Neural crest cell (in vitro differentiated cells): ENCODE results near the gene IFT122. TPM values are rescaled to one million over a fixed set of nuclear protein-coding genes. Genes with fewer than 3 reads are reported as not detected.

Experiments
- DNase-seq: peaks from one replicate; pipeline ENCODE4 v3.0.0; 2021; ENCODE audit warnings: low read depth, mixed read lengths, low spot score
- H3K27ac Mint-ChIP-seq: one replicate; pipeline ENCODE4 v1.8.0; 2021; ENCODE audit warnings: mild to moderate bottlenecking, mixed read lengths; ENCODE audit not compliant: unreplicated experiment
- H3K27me3 Mint-ChIP-seq: 2 replicates; pipeline ENCODE4 v1.8.0; 2021; ENCODE audit warnings: low read depth, mild to moderate bottlenecking, mixed read lengths
- H3K36me3 Mint-ChIP-seq: 2 replicates; pipeline ENCODE4 v1.8.0; 2021; ENCODE audit warnings: low read depth, mild to moderate bottlenecking, mixed read lengths
- H3K4me1 Mint-ChIP-seq: 2 replicates; pipeline ENCODE4 v1.8.0; 2021; ENCODE audit warnings: mixed read lengths
- H3K4me3 Mint-ChIP-seq: one replicate; pipeline ENCODE4 v1.8.0; 2021; ENCODE audit warnings: mild to moderate bottlenecking, mixed read lengths
- H3K9me3 Mint-ChIP-seq: 2 replicates; pipeline ENCODE4 v1.8.0; 2021; ENCODE audit warnings: mixed read lengths
- CTCF ChIP-seq: fragments of 200-600 bp; sonication (generic); conservative IDR thresholded peaks from 2 replicates; pipeline ENCODE4 v1.5.0; 2021; ENCODE audit warnings: antibody characterized with exemption, mild to moderate bottlenecking
- total RNA-seq: library from RNA; stranded (reverse); gene quantifications from 2 replicates; pipeline ENCODE4 v1.2.1, GENCODE V29; 2021

The IFT122 gene
- total RNA-seq, 1 donor from 2014 or later, result 44.9 TPM

- no peak overlapping the region for H3K4me3 Mint-ChIP-seq
- TF ChIP-seq CTCF, result no peak
- DNase-seq, result no peak
- H3K36me3 Mint-ChIP-seq, result peaks cover 15% of the 10 kb centered on the region
- H3K9me3 Mint-ChIP-seq, result no peaks in the 10 kb centered on the region
- peaks cover 28% of the 10 kb centered on the region for H3K4me1 Mint-ChIP-seq
- no peaks in the 10 kb centered on the region for H3K27me3 Mint-ChIP-seq
- H3K27ac Mint-ChIP-seq, result peak overlapping the region; percentile 52
These were observed 9.5 kb downstream of the IFT122 start for GRCh38 chr3:129449279-129450115.

GRCh38 chr3:129453732-129454131, 13.7 kb downstream of the IFT122 start:
- no peak for TF ChIP-seq CTCF
- peaks cover 18% of the 10 kb centered on the region for H3K36me3 Mint-ChIP-seq
- no peaks in the 10 kb centered on the region for H3K9me3 Mint-ChIP-seq
- H3K4me3 Mint-ChIP-seq, result no peak overlapping the region
- H3K4me1 Mint-ChIP-seq, result peaks cover 23% of the 10 kb centered on the region
- no peak overlapping the region for H3K27ac Mint-ChIP-seq
- H3K27me3 Mint-ChIP-seq, result no peaks in the 10 kb centered on the region
- DNase-seq, result no peak

- Mint-ChIP-seq H3K27ac (no peak overlapping the region), H3K4me1 (peaks cover 15% of the 10 kb centered on the region), H3K4me3 (no peak overlapping the region), H3K27me3 (no peaks in the 10 kb centered on the region), H3K9me3 (no peaks in the 10 kb centered on the region), H3K36me3 (peaks cover 6% of the 10 kb centered on the region)
- no peak for TF ChIP-seq CTCF
- DNase-seq, result no peak
These were observed 20.1 kb downstream of the IFT122 start for GRCh38 chr3:129460155-129460554.

GRCh38 chr3:129460572-129460971, 20.5 kb downstream of the IFT122 start:
- no peak for DNase-seq
- Mint-ChIP-seq H3K4me1 (peaks cover 15% of the 10 kb centered on the region), H3K4me3 (no peak overlapping the region), H3K27me3 (no peaks in the 10 kb centered on the region), H3K36me3 (peaks cover 6% of the 10 kb centered on the region), H3K27ac (peak overlapping the region; percentile 11), H3K9me3 (no peaks in the 10 kb centered on the region)
- TF ChIP-seq CTCF, result no peak

GRCh38 chr3:129461022-129461421, 21.0 kb downstream of the IFT122 start:
- H3K27me3 Mint-ChIP-seq, result no peaks in the 10 kb centered on the region
- no peaks in the 10 kb centered on the region for H3K9me3 Mint-ChIP-seq
- TF ChIP-seq CTCF, result no peak
- peaks cover 6% of the 10 kb centered on the region for H3K36me3 Mint-ChIP-seq
- H3K4me1 Mint-ChIP-seq, result peaks cover 15% of the 10 kb centered on the region
- peak overlapping the region; percentile 11 for H3K27ac Mint-ChIP-seq
- no peak for DNase-seq
- no peak overlapping the region for H3K4me3 Mint-ChIP-seq
